ENCODE data around the gene FCN3.
A peak's percentile ranks its signal among the peaks of the same experiment; 100 is the strongest.

The FCN3 gene

GRCh38 chr1:27336756-27337155 is 37.9 kb downstream of the FCN3 start:
- DNase-seq = no peak

GRCh38 chr1:27335506-27336422 is 38.9 kb downstream of the FCN3 start:
- no peak for DNase-seq

GRCh38 chr1:27333717-27334279 is 40.8 kb downstream of the FCN3 start:
- no peak for DNase-seq

- peak; percentile 81 for DNase-seq
Measured at GRCh38 chr1:27332536-27333281, 41.9 kb downstream of the FCN3 start.

- no peak for DNase-seq
Measured at GRCh38 chr1:27331922-27332321, 42.7 kb downstream of the FCN3 start.

GRCh38 chr1:27331426-27331825 is 43.2 kb downstream of the FCN3 start:
- no peak for DNase-seq

GRCh38 chr1:27330786-27331185 is 43.8 kb downstream of the FCN3 start:
- DNase-seq = no peak

- no peak for DNase-seq
Measured at GRCh38 chr1:27327964-27328363, 46.7 kb downstream of the FCN3 start.

- no peak for DNase-seq
Measured at GRCh38 chr1:27325286-27325685, 49.3 kb downstream of the FCN3 start.

GRCh38 chr1:27322569-27323240 is 51.9 kb downstream of the FCN3 start:
- no peak for DNase-seq

GRCh38 chr1:27321813-27322568 is 52.6 kb downstream of the FCN3 start, which contains the start of gene TMEM222:
Gene TMEM222, plus strand, starts transcription at chr1:27322163. Its CDS starts 35 bp downstream, at chr1:27322198.
- DNase-seq = peak; percentile 99

Data from NCI-H82 (cell line).